ENCODE data around the gene GCDH. TPM values are rescaled to one million over a fixed set of nuclear protein-coding genes. Genes with fewer than 3 reads are reported as not detected.

The GCDH gene
- total RNA-seq, result 18.0 and 24.6 TPM in 2 replicates

DNA sequence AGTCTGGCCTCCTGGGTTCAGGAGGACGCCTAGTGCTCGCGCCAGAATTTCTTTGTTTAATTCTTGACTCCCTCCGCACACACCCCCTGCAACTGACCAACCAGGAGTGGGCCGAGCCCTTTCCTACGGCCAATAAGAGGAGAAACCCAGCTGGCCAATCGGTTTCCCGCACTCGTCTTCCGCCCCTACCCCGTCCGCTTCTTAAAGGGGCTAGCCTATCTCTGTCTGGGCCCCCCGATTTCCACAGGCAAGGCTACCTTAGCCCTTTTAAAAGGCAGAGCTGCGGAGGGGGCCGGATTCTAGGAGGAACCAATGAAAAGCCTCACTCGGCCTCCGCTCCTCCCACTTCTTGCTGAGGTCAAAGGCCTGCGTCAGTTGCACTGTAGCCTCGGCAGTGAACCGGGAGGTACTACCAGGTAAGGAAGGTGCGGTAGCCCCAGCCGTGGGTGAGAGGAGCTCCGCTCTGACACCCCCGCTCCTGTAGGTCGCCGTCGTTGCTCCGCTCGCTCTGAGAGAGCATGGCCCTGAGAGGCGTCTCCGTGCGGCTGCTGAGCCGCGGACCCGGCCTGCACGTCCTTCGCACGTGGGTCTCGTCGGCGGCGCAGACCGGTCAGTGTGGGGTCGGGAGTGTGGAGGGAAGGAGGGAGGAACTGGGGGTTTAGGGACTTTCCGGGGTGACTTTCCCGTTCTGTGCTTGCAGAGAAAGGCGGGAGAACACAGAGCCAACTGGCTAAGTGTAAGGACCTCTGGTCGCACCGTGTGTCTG, at the start of gene GCDH:
Gene GCDH (plus strand): TSS at position 374 of the 766 bp plus-strand sequence. CDS start 145 bp downstream, at position 519.

DNA sequence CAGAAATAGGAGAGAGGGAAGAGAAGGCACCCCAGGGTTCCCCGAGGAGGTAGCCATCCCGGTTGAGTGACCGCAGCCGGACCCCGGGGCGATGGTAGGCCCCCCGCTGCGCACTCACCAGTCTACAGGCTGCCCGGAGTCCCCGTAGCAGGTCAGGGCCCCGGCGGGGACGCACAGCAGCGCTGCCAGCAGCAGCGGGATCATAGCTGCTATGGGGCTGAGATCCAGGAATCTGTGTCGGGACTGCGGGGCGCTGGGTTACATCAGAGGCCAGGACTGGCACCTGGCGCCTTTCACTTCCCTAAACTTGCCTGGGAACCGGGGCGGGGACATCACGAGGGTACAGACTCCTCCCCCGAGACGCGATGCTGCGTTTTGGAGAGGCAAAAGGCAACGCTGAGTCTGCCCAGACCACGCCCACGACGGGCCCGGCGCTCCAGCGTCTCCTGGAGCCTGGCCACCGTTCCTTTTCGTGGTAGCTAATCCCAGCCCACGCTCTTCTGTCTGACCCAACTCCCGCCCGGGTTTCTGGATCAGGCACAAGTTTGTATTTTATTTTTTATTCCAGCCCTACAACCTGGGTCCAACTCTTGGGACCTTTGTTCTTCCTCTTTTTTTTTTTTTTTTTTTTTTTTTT, 9.7 kb upstream of the GCDH start, which contains the start of gene DNASE2:
Gene DNASE2 (minus strand): TSS at position 278 of the 637 bp plus-strand sequence. CDS start 74 bp downstream, at position 204.

DNA sequence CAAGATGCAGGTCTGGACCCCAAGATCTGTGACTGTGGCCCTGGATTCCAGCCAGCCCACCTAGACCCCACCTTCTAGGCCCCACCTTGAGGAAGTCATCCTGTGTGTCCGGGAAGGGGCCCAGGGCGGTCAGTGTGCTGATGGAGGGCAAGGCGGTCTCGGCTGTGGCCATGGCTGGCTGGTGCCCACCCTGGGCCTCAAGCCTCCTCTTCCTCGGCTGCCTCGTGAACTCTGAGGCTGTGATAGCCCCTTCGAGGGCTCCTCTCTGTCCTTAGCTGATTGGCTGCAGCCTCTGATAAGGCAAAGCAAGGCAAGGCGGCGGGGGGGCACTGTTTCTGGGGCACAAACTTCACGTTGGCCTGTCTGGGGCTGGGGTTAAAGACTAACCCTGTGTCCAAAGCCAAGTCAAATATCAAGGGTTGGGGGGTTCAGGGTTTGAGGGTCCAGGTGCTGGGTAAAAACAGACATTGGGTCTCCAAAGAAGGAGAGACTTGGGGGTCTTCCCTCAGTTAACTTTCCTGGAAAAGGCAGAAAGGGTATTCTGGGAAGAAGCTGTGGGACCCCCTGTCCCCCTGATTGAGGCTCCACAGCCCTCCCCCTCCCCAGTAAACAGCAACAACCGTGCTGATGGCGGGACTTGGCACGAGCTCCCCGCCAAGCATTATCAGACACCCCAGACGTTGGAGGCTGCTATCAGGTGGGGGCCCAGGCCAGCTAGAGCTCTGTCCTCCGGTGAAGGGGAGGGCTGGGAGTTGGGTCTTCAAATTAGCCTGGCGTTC, 3.8 kb upstream of the GCDH start, which contains the start of gene KLF1:
Gene KLF1 (minus strand): TSS at position 233 of the 779 bp plus-strand sequence. CDS start 61 bp downstream, at position 172.

DNA sequence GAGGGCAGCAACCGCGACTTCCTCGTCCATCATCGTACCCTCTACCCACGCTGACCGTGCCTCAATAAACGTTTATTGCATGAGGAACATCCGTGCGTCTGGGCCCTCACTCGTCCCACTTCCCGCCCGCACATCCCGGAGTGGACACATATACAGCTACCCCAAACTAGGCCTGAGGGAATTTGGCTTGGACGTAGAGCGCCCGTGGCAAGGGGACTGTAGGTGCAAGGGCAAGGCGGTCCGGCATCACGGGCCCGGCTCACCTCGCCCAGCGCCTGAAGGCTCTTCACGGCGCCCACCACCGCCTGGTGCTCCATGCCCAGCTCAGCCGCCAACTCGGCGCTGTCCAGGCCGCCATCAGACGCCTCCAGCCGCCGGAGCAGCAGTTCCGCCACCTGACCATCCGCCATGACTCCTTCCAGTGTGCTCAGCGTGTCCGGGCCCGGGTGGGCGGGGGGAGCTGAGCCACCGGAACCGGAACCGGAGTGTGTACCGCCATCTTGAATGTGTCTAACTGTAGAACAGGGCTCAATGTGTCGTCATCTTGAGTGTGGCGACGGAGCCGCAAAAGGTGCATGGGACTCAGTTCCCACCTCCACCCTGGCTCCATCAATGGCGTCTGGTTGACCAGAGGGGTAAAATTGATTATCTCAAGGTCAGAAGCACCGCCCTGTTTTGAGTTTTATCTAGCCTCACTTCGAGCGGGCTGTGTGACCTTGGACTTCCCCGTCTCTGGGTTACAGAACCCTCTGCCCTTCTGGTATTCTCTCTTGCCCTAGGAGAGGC, 42.5 kb downstream of the GCDH start, which contains the start of gene FARSA:
Gene FARSA (minus strand): TSS at position 425 of the 786 bp plus-strand sequence. CDS start 15 bp downstream, at position 410.

DNA sequence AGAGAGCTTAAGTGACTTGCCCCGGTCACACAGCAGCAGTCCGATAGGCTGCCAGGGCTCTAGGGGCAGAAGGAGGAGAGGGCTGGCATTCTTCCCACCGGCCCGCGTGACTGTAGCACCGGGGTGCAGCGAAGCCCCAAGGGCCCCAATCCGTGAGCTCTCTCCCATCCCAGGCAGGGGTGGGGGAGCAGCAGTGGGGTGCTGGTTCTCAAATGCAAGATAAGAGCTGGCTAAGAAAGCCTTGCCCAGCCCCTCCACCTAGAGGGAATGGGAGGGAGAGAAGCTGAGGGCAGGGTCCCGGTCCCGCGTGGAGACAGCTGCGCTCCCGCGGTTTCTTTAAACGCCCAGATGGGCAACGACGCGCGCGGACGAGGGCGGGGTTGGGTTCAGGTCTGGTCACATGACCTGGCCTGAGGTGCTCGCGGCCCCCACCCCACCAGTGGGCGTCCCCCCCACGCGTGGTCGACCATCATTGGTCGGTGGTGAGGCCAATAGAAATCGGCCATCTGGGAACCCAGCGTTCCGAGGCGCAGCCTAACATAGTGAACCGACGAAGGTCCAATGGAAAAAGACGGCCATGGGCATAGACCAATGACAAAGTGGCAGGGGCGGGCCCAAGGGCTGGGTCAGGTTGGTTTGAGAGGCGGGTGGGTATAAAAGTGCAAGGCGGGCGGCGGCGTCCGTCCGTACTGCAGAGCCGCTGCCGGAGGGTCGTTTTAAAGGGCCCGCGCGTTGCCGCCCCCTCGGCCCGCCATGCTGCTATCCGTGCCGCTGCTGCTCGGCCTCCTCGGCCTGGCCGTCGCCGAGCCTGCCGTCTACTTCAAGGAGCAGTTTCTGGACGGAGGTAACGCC, 47.2 kb downstream of the GCDH start, which contains the start of gene CALR:
Gene CALR (plus strand): TSS at position 683 of the 852 bp plus-strand sequence. CDS start 71 bp downstream, at position 754.

DNA sequence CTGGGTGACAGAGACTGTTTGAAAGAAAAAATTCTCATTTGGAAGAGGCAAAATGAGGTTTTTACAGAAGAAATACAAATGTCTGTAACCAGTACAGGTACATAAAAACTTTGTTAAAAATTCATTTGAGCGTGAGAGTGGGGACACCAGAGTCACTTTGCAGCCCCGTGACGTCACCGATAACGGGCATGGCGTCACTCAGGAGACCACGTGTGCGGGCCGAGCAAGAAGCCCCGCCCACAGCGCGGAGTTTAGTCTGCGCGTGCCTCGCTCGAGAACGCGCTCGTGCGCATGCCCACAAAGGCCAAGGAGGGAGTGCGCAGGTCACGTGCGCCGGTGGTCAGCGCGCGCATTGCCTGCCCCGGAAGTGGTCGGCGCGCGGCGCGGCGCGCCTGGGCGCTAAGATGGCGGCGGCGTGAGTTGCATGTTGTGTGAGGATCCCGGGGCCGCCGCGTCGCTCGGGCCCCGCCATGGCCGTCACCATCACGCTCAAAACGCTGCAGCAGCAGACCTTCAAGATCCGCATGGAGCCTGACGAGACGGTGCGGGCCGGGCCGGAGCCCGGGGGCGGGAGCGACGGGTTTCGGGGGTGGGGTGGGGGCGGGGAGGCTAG, 54.6 kb downstream of the GCDH start, which contains the start of gene RAD23A:
Gene RAD23A (plus strand): TSS at position 384 of the 613 bp plus-strand sequence. CDS start 87 bp downstream, at position 471.

Other genes starting within 250 kb of the GCDH start
- gene MAN2B1, start 224.4 kb upstream of the GCDH start, total RNA-seq, result 32.5 and 54.8 TPM in 2 replicates
- 8.7 and 11.6 TPM in 2 replicates for gene WDR83, start 224.4 kb upstream of the GCDH start, total RNA-seq
- 51.0 and 52.3 TPM in 2 replicates for gene DHPS, start 209.3 kb upstream of the GCDH start, total RNA-seq
- not detected in 2 replicates for gene GNG14, start 203.2 kb upstream of the GCDH start, total RNA-seq
- gene FBXW9, start 194.5 kb upstream of the GCDH start, total RNA-seq, result 5.5 and 6.9 TPM in 2 replicates
- gene TNPO2, start 167.2 kb upstream of the GCDH start, total RNA-seq, result 30.1 and 69.1 TPM in 2 replicates
- gene TRIR, start 156.5 kb upstream of the GCDH start, total RNA-seq, result 101 and 152 TPM in 2 replicates
- 59.7 and 79.6 TPM in 2 replicates for gene GET3, start 153.7 kb upstream of the GCDH start, total RNA-seq
- not detected in 2 replicates for gene BEST2, start 139.4 kb upstream of the GCDH start, total RNA-seq
- 43.1 and 73.5 TPM in 2 replicates for gene HOOK2, start 115.6 kb upstream of the GCDH start, total RNA-seq
- gene JUNB, start 99.7 kb upstream of the GCDH start, total RNA-seq, result 266 and 285 TPM in 2 replicates
- 109 and 161 TPM in 2 replicates for gene PRDX2, start 89.4 kb upstream of the GCDH start, total RNA-seq
- 0.28 TPM in 1 of 2 replicates, not detected in the other for gene THSD8, start 89.1 kb upstream of the GCDH start, total RNA-seq
- gene RNASEH2A, start 84.6 kb upstream of the GCDH start, total RNA-seq, result 7.2 and 13.3 TPM in 2 replicates
- not detected in 2 replicates for gene RTBDN, start 56.6 kb upstream of the GCDH start, total RNA-seq
- under 0.01 and 0.28 TPM in 2 replicates for gene MAST1, start 52.6 kb upstream of the GCDH start, total RNA-seq
- gene DNASE2, start 9.7 kb upstream of the GCDH start, total RNA-seq, result 29.5 and 40.3 TPM in 2 replicates
- gene KLF1, start 4.0 kb upstream of the GCDH start, total RNA-seq, result under 0.01 TPM in 1 of 2 replicates, not detected in the other
- gene SYCE2, start 28.1 kb downstream of the GCDH start, total RNA-seq, result not detected in 2 replicates
- 82.7 and 88.3 TPM in 2 replicates for gene FARSA, start 42.6 kb downstream of the GCDH start, total RNA-seq
- gene CALR, start 47.4 kb downstream of the GCDH start, total RNA-seq, result 637 and 1,452 TPM in 2 replicates
- 106 and 132 TPM in 2 replicates for gene RAD23A, start 54.7 kb downstream of the GCDH start, total RNA-seq
- gene GADD45GIP1, start 66.1 kb downstream of the GCDH start, total RNA-seq, result 15.8 and 24.6 TPM in 2 replicates
- 0.07 TPM in 1 of 2 replicates, not detected in the other for gene DAND5, start 78.4 kb downstream of the GCDH start, total RNA-seq
- gene NFIX, start 104.3 kb downstream of the GCDH start, total RNA-seq, result 4.1 and 31.2 TPM in 2 replicates
- 0.50 and 0.68 TPM in 2 replicates for gene LYL1, start 211.7 kb downstream of the GCDH start, total RNA-seq
- gene TRMT1, start 225.6 kb downstream of the GCDH start, total RNA-seq, result 36.2 and 48.3 TPM in 2 replicates
- 42.0 and 90.9 TPM in 2 replicates for gene NACC1, start 227.1 kb downstream of the GCDH start, total RNA-seq